ENCODE measurements around the gene SYT8.
"Not testable (repeated sequence)": the region's sequence is repeated elsewhere in the genome, so short reads cannot be mapped to it uniquely, and the experiment has no call there.

SYT8 gene

DNA sequence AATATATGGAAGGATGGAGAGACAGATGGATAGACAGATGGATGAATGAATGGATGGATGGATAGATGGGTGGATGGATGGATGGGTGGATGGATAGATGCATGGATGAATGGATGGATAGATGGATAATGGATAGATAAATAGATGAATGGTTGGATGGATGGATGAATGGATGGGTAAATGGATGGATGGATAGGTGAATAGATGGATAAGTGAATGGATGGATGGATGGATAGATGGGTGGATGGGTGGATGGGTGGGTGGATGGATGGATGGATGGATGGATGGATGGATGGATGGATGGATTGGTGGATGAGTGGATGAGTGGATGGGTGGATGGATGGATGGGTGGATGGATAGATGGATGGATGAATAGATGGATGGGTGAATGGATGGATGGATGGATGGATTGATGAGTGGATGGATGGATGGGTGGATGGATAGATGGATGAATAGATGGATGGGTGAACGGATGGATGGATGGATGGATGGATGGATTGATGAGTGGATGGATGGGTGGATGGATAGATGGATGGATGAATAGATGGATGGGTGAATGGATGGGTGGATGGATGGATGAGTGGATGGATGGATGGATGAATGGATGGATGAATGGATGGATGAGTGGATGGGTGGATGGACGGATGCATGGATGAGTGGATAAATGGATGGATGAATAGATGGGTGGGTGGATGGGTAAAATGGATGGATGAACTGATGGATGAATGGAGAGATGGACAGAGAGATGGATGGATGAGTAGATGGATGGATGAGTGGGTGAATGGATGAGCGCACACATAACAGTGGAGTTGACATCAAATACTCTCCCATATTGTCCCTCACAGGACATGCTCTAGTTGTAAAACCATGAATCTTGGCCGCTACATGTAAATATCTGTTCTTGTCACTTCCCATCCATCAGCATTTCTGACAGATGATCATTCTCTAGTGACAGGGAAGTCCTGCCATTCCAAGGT is 26.9 kb downstream of the SYT8 start:
- no peak for DNase-seq

DNA sequence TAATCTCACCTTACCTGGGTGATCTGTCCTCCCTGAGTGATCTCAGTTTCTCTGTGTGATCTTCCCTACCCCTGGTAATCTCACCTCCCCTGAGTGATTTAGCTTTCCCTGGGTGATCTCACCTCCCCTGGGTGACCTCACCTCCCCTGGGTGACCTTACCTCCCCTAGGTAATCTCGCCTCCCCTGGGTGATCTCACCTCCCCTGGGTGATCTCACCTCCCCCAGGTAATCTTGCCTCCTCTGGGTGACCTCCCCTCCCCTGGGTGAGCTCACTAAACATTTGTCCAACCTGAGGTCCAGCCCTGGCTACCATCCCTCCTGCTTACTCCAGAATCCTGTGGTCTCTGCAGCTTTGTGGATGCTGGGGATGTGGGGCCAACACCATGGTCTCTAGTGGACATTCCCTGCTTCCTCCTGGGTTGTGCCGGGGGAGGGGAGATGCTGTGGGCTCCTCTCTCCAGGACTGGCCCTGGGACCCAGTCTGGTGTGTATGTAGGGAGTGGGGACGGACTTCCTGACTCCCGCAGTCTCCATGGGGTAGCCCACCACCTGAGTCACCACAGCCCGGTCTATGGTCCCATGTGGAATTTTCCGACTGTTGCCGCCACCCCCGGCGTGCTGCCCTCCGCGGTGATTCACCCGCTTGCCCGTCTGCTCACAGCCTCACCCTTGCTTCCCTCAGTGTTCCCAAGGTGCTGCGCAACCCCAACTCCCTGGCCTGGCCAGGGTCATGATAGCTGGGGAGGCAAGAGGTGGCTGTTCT is 28.0 kb downstream of the SYT8 start:
- no peak for DNase-seq

DNA sequence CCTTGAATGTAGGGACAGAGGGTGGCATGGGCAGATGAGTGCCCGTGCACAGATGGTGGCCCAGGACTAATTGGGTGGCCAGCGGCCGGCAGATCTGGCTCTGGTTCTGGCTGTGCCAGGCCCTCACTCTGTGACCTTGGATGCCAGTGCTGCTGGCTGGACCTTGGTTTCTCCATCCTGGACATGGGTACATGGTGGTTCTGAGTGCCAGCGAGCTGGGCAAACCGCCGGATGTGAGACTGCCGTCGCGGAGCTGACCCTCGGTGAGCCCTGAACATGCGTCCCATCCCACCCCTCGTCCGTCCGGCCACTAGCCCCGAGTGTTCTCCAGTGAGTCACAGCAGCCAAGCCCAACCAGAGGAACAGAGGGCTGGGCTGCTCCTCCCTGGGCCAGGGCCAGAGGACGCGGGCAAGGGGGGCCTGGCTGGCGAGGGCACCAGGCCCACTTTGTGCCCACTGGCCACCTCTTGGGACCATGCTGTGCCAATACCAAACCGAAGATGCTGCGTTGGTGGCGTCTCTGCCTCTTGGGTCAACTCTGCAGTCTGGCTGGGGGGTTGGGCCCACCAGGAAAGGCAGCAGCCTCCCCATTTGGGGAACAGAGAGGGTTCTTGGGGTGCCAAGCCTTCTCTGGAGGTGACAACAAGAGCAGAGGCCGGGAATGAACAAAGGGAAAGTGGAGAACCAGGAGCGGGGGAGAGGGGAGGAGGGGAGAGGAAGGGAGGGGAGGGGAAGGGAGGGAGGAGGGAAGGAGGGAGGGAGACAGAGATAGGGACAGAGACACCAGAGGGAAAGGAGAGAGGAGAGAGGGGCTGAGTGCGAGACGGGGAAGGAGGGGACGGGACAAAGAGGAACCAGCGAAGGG is 28.8 kb downstream of the SYT8 start:
- no peak for DNase-seq

DNA sequence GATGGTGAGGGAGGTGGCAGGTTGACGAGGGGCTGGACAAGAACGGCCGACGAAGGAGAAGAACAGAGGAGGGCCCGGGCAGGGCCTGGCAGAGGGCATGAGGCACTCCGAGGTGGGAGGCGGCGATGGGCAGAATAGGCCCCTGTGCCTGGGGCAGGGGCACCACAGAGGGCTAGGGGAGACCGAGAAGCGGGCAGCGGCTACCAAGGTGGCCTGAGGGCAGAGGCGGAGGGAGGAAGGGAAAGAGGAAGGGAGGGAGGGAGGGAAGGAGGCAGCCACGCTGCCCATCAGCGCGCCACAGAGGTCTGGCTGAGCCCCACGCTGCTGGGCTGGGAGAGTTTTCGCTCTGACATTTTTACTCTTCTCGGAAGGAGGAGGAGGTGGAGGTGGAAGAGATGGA is 29.4 kb downstream of the SYT8 start:
- DNase-seq: no peak

DNA sequence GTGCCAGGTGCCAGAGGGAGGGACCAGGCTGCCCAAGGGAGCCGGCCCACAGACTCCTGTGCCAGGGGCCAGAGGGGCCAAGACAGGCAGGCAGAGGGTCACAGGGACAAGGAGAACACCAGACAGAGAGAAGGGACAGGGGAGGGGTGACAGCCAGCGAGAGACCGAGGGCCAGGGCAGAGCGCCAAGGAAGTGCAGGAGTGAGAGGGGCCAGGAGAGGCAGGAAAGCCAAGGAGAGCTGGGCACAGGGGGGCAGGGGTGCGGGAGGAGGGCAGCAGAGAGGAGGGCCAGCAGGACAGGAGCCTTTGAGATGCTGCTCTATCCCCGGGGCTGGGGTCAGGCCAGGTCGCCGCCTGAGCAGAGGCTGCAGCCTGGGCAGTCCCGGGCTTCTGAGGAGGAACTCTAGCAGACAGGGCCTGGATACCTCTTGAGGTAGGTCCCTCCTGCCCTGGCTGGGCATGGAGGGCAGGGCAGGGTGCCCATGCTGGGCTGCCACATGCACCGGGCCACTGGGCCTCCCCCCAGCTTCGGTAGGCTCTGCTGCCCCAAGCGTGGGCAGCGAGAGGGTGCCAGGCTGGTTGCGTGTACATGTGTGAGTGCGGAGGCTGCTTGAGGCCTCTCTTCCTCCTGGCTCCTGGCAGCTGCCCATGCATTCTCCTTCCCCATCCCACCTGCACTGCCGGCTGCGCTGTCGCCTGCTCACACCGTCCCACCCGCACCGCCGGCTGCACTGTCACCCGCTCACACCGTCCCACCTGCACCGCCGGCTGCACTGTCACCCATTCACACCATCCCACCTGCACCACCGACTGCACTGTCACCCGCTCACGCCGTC is 30.3 kb downstream of the SYT8 start:
- no peak for DNase-seq

DNA sequence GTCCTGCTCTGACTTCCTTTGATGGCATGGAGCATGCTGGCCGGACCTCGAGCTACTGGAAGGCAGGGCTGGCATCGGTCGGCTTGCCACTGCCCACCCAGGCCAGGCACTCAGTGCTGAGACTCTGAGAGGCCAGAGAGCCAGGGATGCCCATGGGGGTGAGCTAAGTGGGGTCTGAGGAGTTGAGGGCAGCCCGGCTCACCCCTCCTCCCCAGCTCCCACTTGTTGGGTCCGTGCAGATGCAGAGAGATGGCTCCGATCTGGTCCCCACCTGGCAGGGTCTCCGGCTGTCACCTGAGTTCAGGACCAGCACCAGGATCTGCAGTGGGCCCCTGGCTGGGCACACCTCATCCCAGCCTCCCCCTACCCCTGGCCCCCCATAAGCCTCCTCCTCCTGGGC is 31.4 kb downstream of the SYT8 start:
- DNase-seq: no peak

DNA sequence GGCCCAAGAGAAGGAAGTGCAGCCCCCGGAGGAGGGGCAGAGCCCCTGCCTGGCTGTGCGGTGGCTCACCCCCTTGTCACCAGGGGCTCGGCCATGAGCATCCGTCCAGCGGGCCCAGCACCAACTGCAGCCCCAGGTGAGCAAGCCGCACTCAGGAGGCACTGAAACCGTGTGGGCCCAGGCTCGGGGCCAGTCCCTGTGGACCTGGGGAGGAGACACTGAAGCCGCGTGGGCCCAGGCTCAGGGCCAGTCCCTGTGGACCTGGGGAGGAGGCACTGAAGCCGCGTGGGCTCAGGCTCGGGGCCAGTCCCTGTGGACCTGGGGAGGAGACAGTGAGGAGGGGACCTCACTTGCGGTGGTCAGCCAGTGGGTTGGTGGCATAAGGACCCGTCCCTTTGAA is 32.0 kb downstream of the SYT8 start:
- DNase-seq: no peak

DNA sequence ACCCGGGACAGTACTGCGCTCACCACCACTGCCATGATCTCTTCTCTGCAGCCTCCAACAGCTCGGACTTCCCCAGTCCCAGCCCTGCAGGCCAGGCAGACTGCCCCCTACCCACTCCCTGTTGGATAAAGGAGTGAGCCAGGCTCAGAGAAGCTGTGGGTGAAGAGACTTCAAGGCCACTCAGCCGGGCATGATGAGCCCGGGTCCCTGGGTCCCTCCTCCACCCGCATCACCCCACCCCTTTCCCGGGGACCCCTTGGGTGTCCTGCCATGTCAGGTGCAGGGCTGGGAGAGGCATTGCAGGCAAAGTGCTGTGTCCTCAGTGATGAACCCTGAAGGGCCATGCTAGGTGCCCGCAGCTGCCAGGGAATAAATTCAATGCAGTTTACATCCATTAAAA is 32.6 kb downstream of the SYT8 start:
- no peak for DNase-seq

DNA sequence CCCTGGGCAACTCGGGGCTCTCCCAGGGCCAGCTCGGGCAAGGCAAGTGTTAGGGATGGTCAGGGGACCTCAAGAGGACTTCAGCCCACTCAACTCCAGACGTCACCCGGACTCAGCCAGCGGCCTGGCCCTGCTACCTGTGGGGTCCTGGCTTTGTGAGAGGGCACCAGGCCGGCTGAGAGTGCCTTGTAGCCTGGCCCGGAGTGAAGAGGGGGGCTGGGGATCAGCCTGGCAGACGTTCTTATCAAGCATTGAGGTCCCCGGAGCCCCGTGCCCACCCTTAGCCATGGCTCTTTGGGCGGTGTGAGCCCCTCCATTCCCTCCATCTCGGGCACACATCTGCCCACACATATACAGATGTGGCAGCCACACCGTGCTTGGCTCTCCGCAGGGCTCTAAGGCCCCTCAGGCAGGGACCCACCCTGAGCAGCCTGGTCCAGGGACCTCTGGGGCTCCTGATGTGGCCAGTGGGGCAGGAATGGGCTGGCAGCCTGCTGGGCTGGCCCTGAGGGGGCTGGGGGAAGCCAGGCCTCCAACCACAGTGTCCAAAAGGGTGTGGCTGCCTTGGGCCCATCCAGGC is 33.4 kb downstream of the SYT8 start:
- DNase-seq: no peak

DNA sequence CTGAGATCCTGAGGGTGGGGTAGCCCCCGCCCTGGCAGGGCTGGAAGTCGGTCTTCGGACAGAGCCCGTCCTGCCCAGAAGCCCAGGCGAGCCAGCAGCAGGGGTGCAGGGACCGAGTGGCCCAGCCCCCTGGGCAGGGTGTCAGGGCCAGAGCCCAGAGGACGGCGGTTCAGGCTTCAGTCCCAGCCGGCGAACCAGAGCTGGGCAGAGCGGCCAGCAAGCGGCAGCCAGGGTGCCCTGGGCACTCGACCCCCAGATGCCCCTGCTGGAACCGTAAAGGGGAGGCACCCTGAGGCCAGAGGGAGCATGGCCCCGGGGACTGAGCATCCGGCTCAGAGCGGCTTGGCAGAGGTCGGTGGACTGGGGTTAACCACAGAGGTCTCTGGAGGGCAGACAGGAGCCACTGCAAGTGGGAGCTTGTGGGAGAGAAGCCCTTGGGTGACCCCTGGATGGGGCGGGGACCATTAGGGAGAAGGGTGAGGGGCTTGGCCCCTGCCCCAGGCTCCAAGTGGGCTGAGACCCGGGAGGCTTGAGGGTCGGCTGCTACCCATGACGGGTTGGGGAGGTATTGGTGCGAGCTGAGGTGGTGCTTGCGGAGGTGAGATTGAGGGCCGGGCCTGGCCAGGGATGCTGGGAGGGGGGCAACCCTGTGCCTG is 34.0 kb downstream of the SYT8 start:
- DNase-seq: no peak

DNA sequence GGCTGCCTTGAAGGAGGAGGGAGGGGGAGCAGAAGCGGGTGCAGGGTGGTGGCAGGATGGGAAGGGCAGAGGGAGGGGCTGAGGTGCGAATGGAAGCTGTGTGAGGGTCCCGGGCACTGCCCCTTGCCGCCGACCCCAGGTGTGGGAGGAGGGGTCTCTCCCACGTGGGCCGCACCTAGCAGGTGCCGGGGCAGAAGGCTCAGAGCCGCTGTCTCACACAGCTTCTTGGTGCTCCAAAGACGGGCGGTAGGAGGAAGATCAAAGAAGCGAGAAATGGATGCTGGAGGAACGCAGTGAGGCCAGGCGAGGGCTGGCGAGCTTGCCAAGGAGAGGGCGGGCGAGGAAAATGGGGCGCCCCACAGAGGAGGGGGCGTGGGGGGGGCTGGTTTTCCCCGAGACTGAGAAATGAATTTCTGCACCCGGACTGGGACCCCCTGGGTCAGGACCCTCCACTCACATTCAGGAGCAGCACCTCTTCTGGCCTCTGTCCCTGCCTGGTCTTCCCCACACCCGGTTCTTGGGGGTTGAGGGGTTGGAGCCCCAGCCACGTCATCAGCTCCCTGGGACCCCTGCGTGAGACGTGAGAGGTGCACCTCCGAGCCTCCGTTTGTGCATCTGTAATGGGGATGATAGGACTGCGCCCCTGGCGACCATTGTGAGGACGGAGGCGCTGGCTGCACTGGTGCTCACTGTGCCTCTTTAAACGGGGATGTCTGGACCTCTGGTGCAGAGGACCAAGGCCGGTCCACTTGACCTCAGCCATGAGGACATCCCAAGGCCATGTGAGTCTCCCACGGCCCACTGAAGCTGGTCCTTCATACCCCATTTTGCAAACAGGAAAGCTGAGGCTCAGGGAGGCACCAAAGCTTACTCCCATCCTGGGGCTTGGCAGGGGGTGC is 34.9 kb downstream of the SYT8 start:
- DNase-seq: no peak

DNA sequence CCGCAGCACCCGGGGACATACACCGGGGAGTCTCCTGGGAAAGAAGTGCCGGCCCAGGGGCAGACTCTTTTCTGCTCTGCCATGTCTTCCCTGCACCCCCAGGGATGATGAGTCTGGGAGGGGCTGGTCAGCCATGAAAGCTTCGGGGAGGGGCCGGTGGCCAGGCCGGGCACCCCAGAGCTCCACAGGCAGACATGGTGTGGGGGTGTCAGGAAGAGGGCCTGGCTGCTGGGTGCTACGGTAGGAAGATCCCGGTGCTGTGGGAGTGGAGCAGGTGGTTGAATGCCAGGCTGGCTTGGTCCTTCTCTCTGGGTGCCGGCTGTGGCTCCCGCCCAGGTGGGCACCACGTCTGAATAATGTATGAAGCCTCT is 35.5 kb downstream of the SYT8 start:
- no peak for DNase-seq

DNA sequence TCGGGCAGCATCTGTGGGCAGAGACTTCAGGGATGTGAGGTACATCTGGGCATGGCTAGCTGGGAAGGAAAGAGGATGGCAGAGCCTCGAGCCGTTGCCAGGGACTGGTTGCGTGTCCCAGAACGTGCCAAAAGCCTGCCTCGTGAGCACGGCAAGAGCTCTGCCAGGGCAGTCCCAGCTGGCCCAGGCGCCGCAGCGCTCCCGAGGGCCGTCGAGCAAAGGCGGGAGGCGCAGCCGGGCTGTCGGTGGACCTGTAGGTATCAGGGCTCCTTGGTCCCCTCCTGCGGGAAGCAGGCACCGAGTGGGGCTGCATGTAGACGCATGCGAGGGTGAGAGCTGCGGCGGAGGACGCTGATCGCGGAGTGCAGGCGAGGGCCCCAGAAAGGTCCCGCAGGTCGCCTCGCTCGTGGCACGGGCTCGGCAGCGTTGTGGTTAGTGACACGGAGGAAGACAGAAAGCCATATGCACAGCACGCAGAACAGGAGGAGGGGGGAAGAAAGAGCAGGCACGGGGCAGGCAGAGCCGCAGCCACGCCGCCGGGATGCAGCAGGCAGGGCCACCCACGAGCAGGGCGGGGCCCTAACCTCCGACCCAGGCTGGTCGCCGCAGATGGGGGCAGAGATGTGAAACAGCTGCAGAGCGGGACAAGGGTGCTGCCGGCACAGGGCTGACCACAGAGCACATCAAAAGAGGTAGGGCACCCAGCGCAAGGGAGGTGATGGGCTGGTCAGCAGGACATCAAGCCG is 36.1 kb downstream of the SYT8 start:
- DNase-seq: peak; percentile 66

DNA sequence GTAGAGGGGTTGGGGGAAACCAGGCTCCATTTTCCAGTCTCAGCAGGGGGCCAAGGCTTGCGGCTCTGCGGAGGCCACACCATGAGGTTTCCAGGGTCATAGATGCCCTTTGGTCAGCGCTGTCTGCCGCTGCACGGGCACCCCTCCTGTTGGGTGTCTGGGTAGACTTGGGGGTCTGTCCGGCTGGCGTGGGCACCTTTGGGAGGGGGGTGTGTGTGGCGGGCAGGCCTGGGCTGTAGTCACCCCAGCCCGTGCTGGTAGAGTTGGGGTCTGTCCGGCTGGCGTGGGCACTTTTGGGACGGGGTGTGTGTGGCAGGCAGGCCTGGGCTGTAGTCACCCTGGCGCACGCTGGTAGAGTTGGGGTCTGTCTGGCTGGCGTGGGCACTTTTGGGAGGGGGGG is 36.7 kb downstream of the SYT8 start:
- peak; percentile 2 for DNase-seq

DNA sequence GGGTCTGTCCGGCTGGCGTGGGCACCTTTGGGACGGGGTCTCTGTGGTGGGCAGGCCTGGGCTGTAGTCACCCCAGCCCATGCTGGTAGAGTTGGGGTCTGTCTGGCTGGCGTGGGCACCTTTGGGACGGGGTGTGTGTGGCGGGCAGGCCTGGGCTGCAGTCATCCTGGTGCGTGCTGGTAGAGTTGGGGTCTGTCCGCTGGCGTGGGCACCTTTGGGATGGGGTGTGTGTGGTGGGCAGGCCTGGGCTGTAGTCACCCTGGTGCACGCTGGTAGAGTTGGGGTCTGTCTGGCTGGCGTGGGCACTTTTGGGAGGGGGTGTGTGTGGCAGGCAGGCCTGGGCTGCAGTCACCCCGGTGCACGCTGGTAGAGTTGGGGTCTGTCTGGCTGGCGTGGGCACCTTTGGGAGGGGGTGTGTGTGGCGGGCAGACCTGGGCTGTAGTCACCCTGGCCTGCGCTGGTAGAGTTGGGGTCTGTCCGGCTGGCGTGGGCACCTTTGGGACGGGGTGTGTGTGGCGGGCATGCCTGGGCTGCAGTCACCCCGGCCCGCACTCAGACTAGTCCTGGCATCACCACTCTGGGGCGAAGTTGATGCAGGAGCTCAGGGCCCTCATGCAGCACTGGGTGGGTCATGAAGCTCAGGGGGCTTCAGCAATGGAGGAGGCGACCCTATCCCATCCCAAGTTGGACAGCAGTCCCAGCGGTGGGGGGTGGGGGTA is 37.6 kb downstream of the SYT8 start:
- peak; percentile 2 for DNase-seq

DNA sequence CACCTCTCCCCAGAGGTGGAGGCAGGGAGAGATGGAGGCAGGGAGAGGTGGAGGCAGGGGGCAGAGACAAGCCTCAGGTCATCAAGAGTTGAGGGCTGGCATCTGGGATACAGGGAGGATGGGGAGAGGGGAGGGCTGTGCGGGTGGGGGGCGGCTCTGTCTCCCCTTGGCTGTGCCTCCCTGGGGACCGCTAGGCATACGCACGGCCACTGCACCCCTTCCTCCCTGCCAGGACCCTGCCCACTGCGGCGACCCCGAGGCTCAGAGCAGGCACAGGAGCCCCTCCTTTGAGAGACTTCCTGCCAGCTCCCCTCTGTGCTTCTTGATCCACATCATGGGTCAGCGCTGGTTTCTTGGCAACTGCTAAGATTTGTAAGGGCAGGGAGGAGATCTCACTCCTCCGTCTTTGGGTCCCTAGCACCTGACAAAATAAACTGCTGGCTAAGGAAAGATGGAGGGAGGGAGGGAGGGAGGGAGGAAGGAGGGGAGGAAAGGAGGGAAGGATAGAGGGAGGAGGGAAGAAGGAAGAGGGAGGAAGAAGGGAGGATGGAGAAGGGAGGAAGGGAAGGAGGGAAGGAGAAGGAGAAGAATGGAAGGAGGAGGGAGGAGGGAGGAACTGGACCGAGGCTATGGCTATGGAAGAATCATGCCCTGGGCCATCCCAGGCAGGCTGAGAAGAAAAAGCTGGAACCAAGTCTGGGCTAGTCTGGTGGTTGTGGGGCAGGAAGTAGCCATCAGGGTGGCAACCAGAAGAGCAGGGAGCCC is 38.4 kb downstream of the SYT8 start:
- no peak for DNase-seq

DNA sequence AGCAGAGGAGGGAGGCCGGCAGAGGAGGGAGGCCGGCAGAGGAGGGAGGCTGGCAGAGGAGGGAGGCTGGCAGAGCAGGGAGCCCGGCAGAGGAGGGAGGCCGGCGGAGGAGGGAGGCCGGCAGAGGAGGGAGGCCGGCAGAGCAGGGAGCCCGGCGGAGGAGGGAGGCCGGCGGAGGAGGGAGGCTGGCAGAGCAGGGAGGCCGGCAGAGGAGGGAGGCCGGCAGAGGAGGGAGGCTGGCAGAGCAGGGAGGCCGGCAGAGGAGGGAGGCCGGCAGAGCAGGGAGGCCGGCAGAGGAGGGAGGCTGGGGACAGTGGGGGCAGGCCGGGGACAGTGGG is 39.0 kb downstream of the SYT8 start:
- DNase-seq: not testable (repeated sequence)

All from CD4-positive, alpha-beta T cell treated with Interleukin-17A for 4 hours (primary cell).